HG02678 (cell line): Measurements from ENCODE around the gene UGT1A8.

Experiments
- ATAC-seq: cut with Tn5 transposase; IDR thresholded peaks from one replicate; pipeline ENCODE4 v1.9.1; 2021; ENCODE audit warnings: mild to moderate bottlenecking, moderate library complexity; ENCODE audit not compliant: unreplicated experiment

UGT1A8 gene

GRCh38 chr2:233758141-233758540, 140.7 kb downstream of the UGT1A8 start:
- ATAC-seq: no peak

GRCh38 chr2:233758849-233759248, 141.4 kb downstream of the UGT1A8 start:
- no peak for ATAC-seq

- no peak for ATAC-seq
These were observed 142.6 kb downstream of the UGT1A8 start, which contains the start of gene UGT1A1 for GRCh38 chr2:233760043-233760442. Gene UGT1A1 (plus strand): TSS chr2:233760270. CDS start chr2:233760288, 18 bp downstream.

GRCh38 chr2:233761040-233761769, 143.8 kb downstream of the UGT1A8 start:
- no peak for ATAC-seq

GRCh38 chr2:233764264-233764663, 146.8 kb downstream of the UGT1A8 start:
- ATAC-seq: no peak

- no peak for ATAC-seq
These were observed 147.3 kb downstream of the UGT1A8 start for GRCh38 chr2:233764761-233765160.

- ATAC-seq: no peak
These were observed 149.0 kb downstream of the UGT1A8 start for GRCh38 chr2:233766416-233766815.

GRCh38 chr2:233768076-233768475, 150.6 kb downstream of the UGT1A8 start:
- ATAC-seq: no peak

- ATAC-seq: no peak
These were observed 151.8 kb downstream of the UGT1A8 start for GRCh38 chr2:233769260-233769659.

- ATAC-seq: no peak
These were observed 154.7 kb downstream of the UGT1A8 start for GRCh38 chr2:233772153-233772552.

GRCh38 chr2:233772583-233772982, 155.2 kb downstream of the UGT1A8 start:
- ATAC-seq: no peak

- ATAC-seq: no peak
These were observed 156.4 kb downstream of the UGT1A8 start for GRCh38 chr2:233773854-233774253.

- ATAC-seq: no peak
These were observed 158.0 kb downstream of the UGT1A8 start for GRCh38 chr2:233775414-233775813.

GRCh38 chr2:233778030-233778429, 160.6 kb downstream of the UGT1A8 start, which contains the start of gene MROH2A:
Gene MROH2A (plus strand): TSS chr2:233778330. CDS start chr2:233779359, 1,029 bp downstream.
- ATAC-seq: no peak

- no peak for ATAC-seq
These were observed 162.3 kb downstream of the UGT1A8 start for GRCh38 chr2:233779722-233780121.

GRCh38 chr2:233780771-233781170, 163.3 kb downstream of the UGT1A8 start:
- no peak for ATAC-seq

- ATAC-seq: no peak
These were observed 172.1 kb downstream of the UGT1A8 start for GRCh38 chr2:233789554-233789953.

GRCh38 chr2:233791151-233791882, 173.9 kb downstream of the UGT1A8 start:
- no peak for ATAC-seq

GRCh38 chr2:233791883-233792329, 174.5 kb downstream of the UGT1A8 start:
- no peak for ATAC-seq

GRCh38 chr2:233792720-233793119, 175.3 kb downstream of the UGT1A8 start:
- no peak for ATAC-seq

- no peak for ATAC-seq
These were observed 176.2 kb downstream of the UGT1A8 start for GRCh38 chr2:233793465-233794127.
